ENCODE data around the gene SLC9A6.

The SLC9A6 gene

GRCh38 chrX:136021903-136022302 lies 36.7 kb downstream of the SLC9A6 start:
- Histone ChIP-seq H3K27ac (ENCODE audit: poor library complexity, severe bottlenecking) (no peak overlapping the region), H3K27me3 (ENCODE audit: insufficient read depth, poor library complexity, severe bottlenecking) (no peaks in the 10 kb centered on the region), H3K9me3 (ENCODE audit: severe bottlenecking) (no peaks in the 10 kb centered on the region), H3K36me3 (ENCODE audit: low read depth) (no peaks in the 10 kb centered on the region), H3K4me3 (ENCODE audit: severe bottlenecking) (no peak overlapping the region), H3K4me1 (ENCODE audit: insufficient read depth, poor library complexity, severe bottlenecking) (no peaks in the 10 kb centered on the region)
- ATAC-seq (ENCODE audit: low read depth): no peak
- TF ChIP-seq, protein P1, sequence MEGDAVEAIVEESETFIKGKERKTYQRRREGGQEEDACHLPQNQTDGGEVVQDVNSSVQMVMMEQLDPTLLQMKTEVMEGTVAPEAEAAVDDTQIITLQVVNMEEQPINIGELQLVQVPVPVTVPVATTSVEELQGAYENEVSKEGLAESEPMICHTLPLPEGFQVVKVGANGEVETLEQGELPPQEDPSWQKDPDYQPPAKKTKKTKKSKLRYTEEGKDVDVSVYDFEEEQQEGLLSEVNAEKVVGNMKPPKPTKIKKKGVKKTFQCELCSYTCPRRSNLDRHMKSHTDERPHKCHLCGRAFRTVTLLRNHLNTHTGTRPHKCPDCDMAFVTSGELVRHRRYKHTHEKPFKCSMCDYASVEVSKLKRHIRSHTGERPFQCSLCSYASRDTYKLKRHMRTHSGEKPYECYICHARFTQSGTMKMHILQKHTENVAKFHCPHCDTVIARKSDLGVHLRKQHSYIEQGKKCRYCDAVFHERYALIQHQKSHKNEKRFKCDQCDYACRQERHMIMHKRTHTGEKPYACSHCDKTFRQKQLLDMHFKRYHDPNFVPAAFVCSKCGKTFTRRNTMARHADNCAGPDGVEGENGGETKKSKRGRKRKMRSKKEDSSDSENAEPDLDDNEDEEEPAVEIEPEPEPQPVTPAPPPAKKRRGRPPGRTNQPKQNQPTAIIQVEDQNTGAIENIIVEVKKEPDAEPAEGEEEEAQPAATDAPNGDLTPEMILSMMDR (IDR thresholded peaks at IDR 0.05; ENCODE audit: poor library complexity, severe bottlenecking): no peak
- no peak for DNase-seq (ENCODE audit: low spot score)

- no peaks in the 10 kb centered on the region for H3K9me3 ChIP-seq (ENCODE audit: severe bottlenecking)
- no peak for DNase-seq (ENCODE audit: low spot score)
- TF ChIP-seq, protein P1 (IDR thresholded peaks at IDR 0.05; ENCODE audit: poor library complexity, severe bottlenecking): no peak
- no peaks in the 10 kb centered on the region for H3K36me3 ChIP-seq (ENCODE audit: low read depth)
- no peak for ATAC-seq (ENCODE audit: low read depth)
- H3K27me3 ChIP-seq (ENCODE audit: insufficient read depth, poor library complexity, severe bottlenecking): no peaks in the 10 kb centered on the region
- no peak overlapping the region for H3K4me3 ChIP-seq (ENCODE audit: severe bottlenecking)
- no peaks in the 10 kb centered on the region for H3K4me1 ChIP-seq (ENCODE audit: insufficient read depth, poor library complexity, severe bottlenecking)
- no peak overlapping the region for H3K27ac ChIP-seq (ENCODE audit: poor library complexity, severe bottlenecking)
Measured at GRCh38 chrX:136025091-136025490, 39.9 kb downstream of the SLC9A6 start.

DNA sequence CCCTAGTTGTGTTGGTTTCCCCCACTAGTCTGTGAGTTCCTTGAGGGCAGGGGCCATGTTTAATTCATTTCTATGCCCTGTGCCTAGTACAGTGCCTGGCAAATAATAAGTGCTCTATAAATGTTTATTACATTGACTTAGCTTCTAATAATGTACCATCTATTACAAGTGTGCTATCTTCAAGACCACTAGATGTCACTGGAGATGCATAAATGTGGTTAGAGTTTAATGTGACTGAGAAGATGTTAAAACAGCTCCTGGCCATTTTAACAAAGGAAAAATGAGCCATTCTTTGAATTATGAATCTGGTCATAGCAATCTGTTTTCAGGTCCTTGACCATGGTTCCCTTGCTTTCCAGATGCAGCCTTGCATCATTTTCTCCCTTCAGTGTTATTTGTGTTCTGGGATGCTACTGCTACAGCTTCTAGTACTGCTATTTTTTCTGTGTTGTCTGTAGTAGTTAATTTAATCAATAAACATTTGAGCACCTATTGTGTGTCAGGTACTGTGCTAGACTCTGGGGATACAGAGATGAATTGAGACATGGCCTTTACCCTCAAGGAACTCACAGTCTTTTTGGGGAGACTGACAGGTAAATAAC lies 43.2 kb downstream of the SLC9A6 start:
- peak; percentile 53; the same call in 1 of the 3 replicates for ATAC-seq (ENCODE audit: low read depth)
- no peaks in the 10 kb centered on the region for H3K9me3 ChIP-seq (ENCODE audit: severe bottlenecking)
- H3K4me3 ChIP-seq (ENCODE audit: severe bottlenecking): no peak overlapping the region
- H3K27ac ChIP-seq (ENCODE audit: poor library complexity, severe bottlenecking): no peak overlapping the region
- no peaks in the 10 kb centered on the region for H3K27me3 ChIP-seq (ENCODE audit: insufficient read depth, poor library complexity, severe bottlenecking)
- TF ChIP-seq, protein P1 (IDR thresholded peaks at IDR 0.05; ENCODE audit: poor library complexity, severe bottlenecking): peak; percentile 62
- H3K36me3 ChIP-seq (ENCODE audit: low read depth): no peaks in the 10 kb centered on the region
- no peak for DNase-seq (ENCODE audit: low spot score)
- no peaks in the 10 kb centered on the region for H3K4me1 ChIP-seq (ENCODE audit: insufficient read depth, poor library complexity, severe bottlenecking)

GRCh38 chrX:136029766-136030165 lies 44.5 kb downstream of the SLC9A6 start:
- Histone ChIP-seq H3K27me3 (ENCODE audit: insufficient read depth, poor library complexity, severe bottlenecking) (no peaks in the 10 kb centered on the region), H3K4me3 (ENCODE audit: severe bottlenecking) (no peak overlapping the region), H3K27ac (ENCODE audit: poor library complexity, severe bottlenecking) (no peak overlapping the region), H3K9me3 (ENCODE audit: severe bottlenecking) (no peaks in the 10 kb centered on the region), H3K4me1 (ENCODE audit: insufficient read depth, poor library complexity, severe bottlenecking) (no peaks in the 10 kb centered on the region), H3K36me3 (ENCODE audit: low read depth) (no peaks in the 10 kb centered on the region)
- TF ChIP-seq, protein P1 (IDR thresholded peaks at IDR 0.05; ENCODE audit: poor library complexity, severe bottlenecking): no peak
- DNase-seq (ENCODE audit: low spot score): no peak
- no peak for ATAC-seq (ENCODE audit: low read depth)
